HepG2 (cell line): ENCODE measurements around the gene MLST8. TPM values are rescaled to one million over a fixed set of nuclear protein-coding genes. Genes with fewer than 3 reads are reported as not detected.

Source experiments
- AFF4 ChIP-seq: sonication (generic); formaldehyde crosslinking; IDR thresholded peaks from 2 replicates; pipeline ENCODE4 v1.4.0; 2020; ENCODE audit warnings: missing genetic modification reagents
- CAMTA2 ChIP-seq: sonication (generic); formaldehyde crosslinking; IDR thresholded peaks from 2 replicates; pipeline ENCODE4 v1.4.0; 2020; ENCODE audit warnings: mild to moderate bottlenecking, missing genetic modification reagents, borderline replicate concordance
- CC2D1A ChIP-seq: sonication (generic); formaldehyde crosslinking; IDR thresholded peaks from 2 replicates; pipeline ENCODE4 v1.8.1; 2023; ENCODE audit warnings: mild to moderate bottlenecking, missing genetic modification reagents
- ESRRA ChIP-seq: sonication (generic); formaldehyde crosslinking; IDR thresholded peaks from 2 replicates; pipeline ENCODE4 v1.5.1; 2020; ENCODE audit warnings: mild to moderate bottlenecking, low read depth, missing genetic modification reagents
- ISX ChIP-seq: sonication (generic); formaldehyde crosslinking; conservative IDR thresholded peaks from 2 replicates; pipeline ENCODE4 v1.5.0; 2020; ENCODE audit warnings: missing genetic modification reagents
- KDM5B ChIP-seq: sonication (generic); formaldehyde crosslinking; IDR thresholded peaks from 2 replicates; pipeline ENCODE4 v1.4.0; 2020; ENCODE audit warnings: missing genetic modification reagents, mild to moderate bottlenecking, borderline replicate concordance
- KDM6A ChIP-seq: IDR thresholded peaks from 2 replicates; pipeline ENCODE4 v1.6.1; 2016; ENCODE audit warnings: low read depth
- MAFG ChIP-seq: sonication (generic); formaldehyde crosslinking; IDR thresholded peaks from 2 replicates; pipeline ENCODE4 v1.5.1; 2020; ENCODE audit warnings: mild to moderate bottlenecking, missing genetic modification reagents
- MZF1 ChIP-seq: sonication (generic); formaldehyde crosslinking; IDR thresholded peaks from 2 replicates; pipeline ENCODE4 v1.8.1; 2023; ENCODE audit warnings: mild to moderate bottlenecking, missing genetic modification reagents, borderline replicate concordance
- NONO ChIP-seq, 2 experiments: fragments of 450-650 bp in 1 of 2; sonication (generic) in 1 of 2; formaldehyde crosslinking in 1 of 2; IDR thresholded peaks in 1 of 2; conservative IDR thresholded peaks in 1 of 2; 2 replicates each; pipeline versions ENCODE4 v1.6.1 to v1.8.0; 2017 to 2022; ENCODE audit warnings: mild to moderate bottlenecking in 1 of 2, missing genetic modification reagents in 1 of 2, moderate library complexity in 1 of 2
- SPEN ChIP-seq: sonication (generic); formaldehyde crosslinking; IDR thresholded peaks from 2 replicates; pipeline ENCODE4 v1.5.1; 2020; ENCODE audit warnings: low read depth, mild to moderate bottlenecking, missing genetic modification reagents
- SRY ChIP-seq: sonication (generic); formaldehyde crosslinking; IDR thresholded peaks from 2 replicates; pipeline ENCODE4 v1.8.0; 2022; ENCODE audit warnings: mild to moderate bottlenecking, missing genetic modification reagents
- SSRP1 ChIP-seq: IDR thresholded peaks from 2 replicates; pipeline ENCODE4 v1.6.1; 2016; ENCODE audit warnings: control low read depth
- ZBTB38 ChIP-seq: sonication (generic); formaldehyde crosslinking; IDR thresholded peaks from 2 replicates; pipeline ENCODE4 v1.5.1; 2020; ENCODE audit warnings: mild to moderate bottlenecking, missing genetic modification reagents
- ZFP91 ChIP-seq: sonication (generic); formaldehyde crosslinking; IDR thresholded peaks from 2 replicates; pipeline ENCODE4 v1.9.0; 2022; ENCODE audit warnings: missing genetic modification reagents, mild to moderate bottlenecking, borderline replicate concordance
- ZKSCAN5 ChIP-seq: sonication (generic); formaldehyde crosslinking; IDR thresholded peaks from 2 replicates; pipeline ENCODE4 v1.5.1; 2020; ENCODE audit warnings: mild to moderate bottlenecking, missing genetic modification reagents
- ZMAT3 ChIP-seq: sonication (generic); formaldehyde crosslinking; conservative IDR thresholded peaks from 2 replicates; pipeline ENCODE4 v1.7.0; 2021; ENCODE audit warnings: missing genetic modification reagents
- ZMYM2 ChIP-seq: sonication (generic); formaldehyde crosslinking; IDR thresholded peaks from 2 replicates; pipeline ENCODE4 v1.8.0; 2022; ENCODE audit warnings: mild to moderate bottlenecking, missing genetic modification reagents
- ZNF33B ChIP-seq: sonication (generic); formaldehyde crosslinking; IDR thresholded peaks from 2 replicates; pipeline ENCODE4 v1.5.1; 2020; ENCODE audit warnings: mild to moderate bottlenecking, missing genetic modification reagents
- ZNF432 ChIP-seq: sonication (generic); formaldehyde crosslinking; IDR thresholded peaks from 2 replicates; pipeline ENCODE4 v1.5.0; 2020; ENCODE audit warnings: missing genetic modification reagents, mild to moderate bottlenecking, borderline replicate concordance
- ZNF569 ChIP-seq: sonication (generic); formaldehyde crosslinking; IDR thresholded peaks from 2 replicates; pipeline ENCODE4 v1.5.0; 2020; ENCODE audit warnings: mild to moderate bottlenecking, missing genetic modification reagents, moderate library complexity, borderline replicate concordance
- ZNF580 ChIP-seq: IDR thresholded peaks from 2 replicates; pipeline ENCODE4 v1.6.1; 2016; ENCODE audit warnings: low read depth, borderline replicate concordance
- ZNF749 ChIP-seq: sonication (generic); formaldehyde crosslinking; IDR thresholded peaks from 2 replicates; pipeline ENCODE4 v1.8.0; 2022; ENCODE audit warnings: mild to moderate bottlenecking, missing genetic modification reagents, moderate library complexity, borderline replicate concordance
- ZNF816 ChIP-seq: sonication (generic); formaldehyde crosslinking; IDR thresholded peaks from 2 replicates; pipeline ENCODE4 v1.8.0; 2022; ENCODE audit warnings: missing genetic modification reagents, mild to moderate bottlenecking, borderline replicate concordance
- ZNF879 ChIP-seq: sonication (generic); formaldehyde crosslinking; IDR thresholded peaks from 2 replicates; pipeline ENCODE4 v1.8.1; 2023; ENCODE audit warnings: missing genetic modification reagents
- polyA plus RNA-seq, 8 experiments: library from polyadenylated mRNA; depleted of rRNA in 3 of 8; stranded (reverse) in 7 of 8; unstranded in 1 of 8; fragments of >200 nt; fragmentation: Illumina TruSeq in 4 of 8; extraction: Trizol in 4 of 8; gene quantifications; 2 replicates each; pipeline versions ENCODE4 v1.2.1 to v1.2.3, GENCODE V29; 2011 to 2016; ENCODE audit warnings: low read depth in 4 of 8, missing spikeins in 1 of 8, mixed read lengths in 1 of 8; ENCODE audit not compliant: insufficient read depth in 1 of 8
- total RNA-seq, 5 experiments: library from RNA; depleted of rRNA; stranded (reverse); fragments of >200 nt; fragmentation: Illumina TruSeq; extraction: Trizol; gene quantifications; 2 replicates each; pipeline ENCODE4 v1.2.3, GENCODE V29; 2016; ENCODE audit warnings: low read depth in 1 of 5

The MLST8 gene
- total and polyA plus RNA-seq, 2 of the 13 experiments (the other 11 are each of a cell fraction or from before 2014, with no cell fraction given) = 30.8 to 72.7 TPM

- TF ChIP-seq AFF4 (CRISPR knock-in tag) = peak; percentile 35; the same call in 1 of the 2 replicates
- peak; percentile 78; the same call in 1 of the 2 replicates for TF ChIP-seq ZNF749 (CRISPR knock-in tag)
- TF ChIP-seq SSRP1 (CRISPR knock-in tag) = no peak
- TF ChIP-seq CAMTA2 (CRISPR knock-in tag) = no peak
- no peak for TF ChIP-seq ZNF879
- no peak for TF ChIP-seq NONO (IDR thresholded peaks at IDR 0.05)
- peak; percentile 98 for TF ChIP-seq NONO (CRISPR knock-in tag; conservative IDR thresholded peaks at IDR 0.05)
- peak; percentile 91; the same call in 1 of the 2 replicates for TF ChIP-seq KDM5B (CRISPR knock-in tag)
- peak; percentile 88 for TF ChIP-seq SPEN (CRISPR knock-in tag)
- TF ChIP-seq ZNF569 (CRISPR knock-in tag) = peak; percentile 92; the same call in 1 of the 2 replicates
- no peak for TF ChIP-seq ZNF816
- TF ChIP-seq ZMAT3 = no peak; the same call in 1 of the 2 replicates
- TF ChIP-seq SRY (CRISPR knock-in tag) = peak; percentile 78; the same call in 1 of the 2 replicates
- no peak for TF ChIP-seq KDM6A (CRISPR knock-in tag)
- TF ChIP-seq MZF1 (CRISPR knock-in tag) = 0 out of 2 replicates have a peak, but pooled peaks have one; percentile 13
- TF ChIP-seq ZNF33B = no peak
- peak; percentile 88 for TF ChIP-seq ZBTB38
- TF ChIP-seq ESRRA = peak; percentile 73; the same call in 1 of the 2 replicates
- 0 out of 2 replicates have a peak, but pooled peaks have one; percentile 52 for TF ChIP-seq ZMYM2 (CRISPR knock-in tag)
- TF ChIP-seq MAFG (CRISPR knock-in tag) = no peak
- TF ChIP-seq CC2D1A (CRISPR knock-in tag) = no peak
- no peak for TF ChIP-seq ZNF432 (CRISPR knock-in tag)
- TF ChIP-seq ZFP91 = peak; percentile 93
- no peak for TF ChIP-seq ISX
- TF ChIP-seq ZKSCAN5 (CRISPR knock-in tag) = no peak
- no peak for TF ChIP-seq ZNF580 (CRISPR knock-in tag)
These were observed 18.1 kb downstream of the MLST8 start, which contains the start of gene E4F1 (continued) for GRCh38 chr16:2223221-2223941.
